ENCODE measurements around the gene SAG.

The SAG gene

GRCh38 chr2:233379034-233379433 is 71.4 kb downstream of the SAG start:
- DNase-seq (ENCODE audit: low read depth in 1 of 2, low spot score in 1 of 2), result no peak

GRCh38 chr2:233379441-233379840 is 71.8 kb downstream of the SAG start:
- no peak for DNase-seq (ENCODE audit: low read depth in 1 of 2, low spot score in 1 of 2)

GRCh38 chr2:233380132-233380895 is 72.7 kb downstream of the SAG start:
- DNase-seq (ENCODE audit: low read depth in 1 of 2, low spot score in 1 of 2), result no peak

GRCh38 chr2:233380995-233381637 is 73.5 kb downstream of the SAG start:
- DNase-seq (ENCODE audit: low read depth in 1 of 2, low spot score in 1 of 2), result no peak

GRCh38 chr2:233381638-233381995 is 74.0 kb downstream of the SAG start:
- no peak for DNase-seq (ENCODE audit: low read depth in 1 of 2, low spot score in 1 of 2)

- DNase-seq (ENCODE audit: low read depth in 1 of 2, low spot score in 1 of 2), result no peak
Observed at GRCh38 chr2:233384015-233384414, 76.4 kb downstream of the SAG start.

GRCh38 chr2:233384811-233385488 is 77.3 kb downstream of the SAG start:
- no peak for DNase-seq (ENCODE audit: low read depth in 1 of 2, low spot score in 1 of 2)

GRCh38 chr2:233385489-233386044 is 78.0 kb downstream of the SAG start:
- DNase-seq (ENCODE audit: low read depth in 1 of 2, low spot score in 1 of 2), result no peak

- no peak for DNase-seq (ENCODE audit: low read depth in 1 of 2, low spot score in 1 of 2)
Observed at GRCh38 chr2:233386382-233387041, 78.9 kb downstream of the SAG start.

GRCh38 chr2:233387225-233387624 is 79.6 kb downstream of the SAG start:
- no peak for DNase-seq (ENCODE audit: low read depth in 1 of 2, low spot score in 1 of 2)

GRCh38 chr2:233387667-233388528 is 80.3 kb downstream of the SAG start:
- no peak for DNase-seq (ENCODE audit: low read depth in 1 of 2, low spot score in 1 of 2)

- DNase-seq (ENCODE audit: low read depth in 1 of 2, low spot score in 1 of 2), result no peak
Observed at GRCh38 chr2:233389601-233390125, 82.0 kb downstream of the SAG start.

GRCh38 chr2:233395687-233396086 is 88.1 kb downstream of the SAG start:
- no peak for DNase-seq (ENCODE audit: low read depth in 1 of 2, low spot score in 1 of 2)
